Measurements from ENCODE around the gene TPD52L1.
A peak's percentile ranks its signal among the peaks of the same experiment; 100 is the strongest.
"Not testable (repeated sequence)": the region's sequence is repeated elsewhere in the genome, so short reads cannot be mapped to it uniquely, and the experiment has no call there.

TPD52L1 gene

GRCh38 chr6:125123051-125123450, 30.5 kb upstream of the TPD52L1 start:
- no peak overlapping the region for H3K4me3 ChIP-seq (replicated peaks; ENCODE audit: low read depth, low read length)
- DNase-seq (ENCODE audit: low read depth): no peak
- TF ChIP-seq CTCF (IDR thresholded peaks at IDR 0.05; ENCODE audit: low read length, missing control alignments): no peak

GRCh38 chr6:125123468-125124048, 30.0 kb upstream of the TPD52L1 start:
- peak; percentile 11 for DNase-seq (ENCODE audit: low read depth)
- no peak for TF ChIP-seq CTCF (IDR thresholded peaks at IDR 0.05; ENCODE audit: low read length, missing control alignments)

GRCh38 chr6:125124049-125124669, 29.4 kb upstream of the TPD52L1 start:
- no peak for DNase-seq (ENCODE audit: low read depth)
- H3K4me3 ChIP-seq (replicated peaks; ENCODE audit: low read depth, low read length): no peak overlapping the region
- TF ChIP-seq CTCF (IDR thresholded peaks at IDR 0.05; ENCODE audit: low read length, missing control alignments): no peak

More at GRCh38 chr6:125123468-125124048, 30.0 kb upstream of the TPD52L1 start:
- H3K4me3 ChIP-seq (replicated peaks; ENCODE audit: low read depth, low read length): no peak overlapping the region

GRCh38 chr6:125125856-125126255, 27.7 kb upstream of the TPD52L1 start:
- not testable (repeated sequence) for H3K4me3 ChIP-seq (replicated peaks; ENCODE audit: low read depth, low read length); DNase-seq (ENCODE audit: low read depth)

- no peak overlapping the region for H3K4me3 ChIP-seq (replicated peaks; ENCODE audit: low read depth, low read length)
- no peak for TF ChIP-seq CTCF (IDR thresholded peaks at IDR 0.05; ENCODE audit: low read length, missing control alignments)
- DNase-seq (ENCODE audit: low read depth): no peak
These were observed 24.2 kb upstream of the TPD52L1 start for GRCh38 chr6:125129354-125129753.

- DNase-seq (ENCODE audit: low read depth): peak; percentile 30
- H3K4me3 ChIP-seq (replicated peaks; ENCODE audit: low read depth, low read length): no peak overlapping the region
- no peak for TF ChIP-seq CTCF (IDR thresholded peaks at IDR 0.05; ENCODE audit: low read length, missing control alignments)
These were observed 21.5 kb upstream of the TPD52L1 start for GRCh38 chr6:125132058-125132457.

- TF ChIP-seq CTCF (IDR thresholded peaks at IDR 0.05; ENCODE audit: low read length, missing control alignments): no peak
- no peak for DNase-seq (ENCODE audit: low read depth)
- no peak overlapping the region for H3K4me3 ChIP-seq (replicated peaks; ENCODE audit: low read depth, low read length)
These were observed 17.2 kb upstream of the TPD52L1 start for GRCh38 chr6:125136378-125136777.
